Measurements from ENCODE around the gene HIPK3.

HIPK3 gene

DNA sequence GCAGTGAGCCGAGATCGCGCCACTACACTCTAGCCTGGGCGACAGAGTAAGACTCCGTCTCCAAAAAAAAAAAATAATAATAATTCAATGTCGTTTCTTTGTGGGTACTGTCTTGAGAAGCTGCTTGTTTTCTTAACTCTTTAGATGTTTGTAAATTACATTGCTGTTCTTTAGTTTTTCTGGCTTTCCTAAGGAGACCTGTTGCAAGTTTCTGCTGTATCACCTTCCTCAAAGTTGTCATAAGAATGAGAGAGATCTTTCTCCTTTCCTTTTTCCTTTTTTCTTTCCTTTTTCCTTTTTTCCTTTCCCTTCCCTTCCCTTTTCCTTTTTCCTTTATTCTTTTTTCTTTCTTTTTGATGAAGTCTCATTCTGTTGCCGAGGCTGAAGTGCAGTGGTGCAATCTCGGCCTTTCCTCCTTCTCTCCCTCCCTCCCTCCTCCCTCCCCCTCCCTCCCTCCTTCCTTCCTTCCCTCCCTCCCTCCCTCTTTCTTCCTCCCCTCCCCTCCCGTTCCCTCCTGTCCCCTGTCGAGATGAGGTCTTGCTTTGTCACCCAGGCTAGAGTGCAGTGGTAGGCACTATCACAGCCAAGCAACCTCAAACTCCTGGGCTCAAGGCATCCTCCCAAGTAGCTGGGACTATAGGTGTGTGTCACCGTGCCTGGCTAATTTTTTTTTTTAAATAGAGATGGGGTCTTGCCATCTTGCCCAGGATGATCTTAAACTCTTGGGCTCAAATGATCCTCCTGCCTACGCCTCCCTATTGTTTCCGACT is 15.3 kb downstream of the HIPK3 start:
- no peaks in the 10 kb centered on the region for H3K9me3 ChIP-seq (ENCODE audit: severe bottlenecking)
- H3K36me3 ChIP-seq (ENCODE audit: low read depth) = no peaks in the 10 kb centered on the region
- DNase-seq (ENCODE audit: low spot score) = no peak
- no peak overlapping the region for H3K27ac ChIP-seq (ENCODE audit: poor library complexity, severe bottlenecking)
- H3K4me3 ChIP-seq (ENCODE audit: severe bottlenecking) = no peak overlapping the region
- H3K4me1 ChIP-seq (ENCODE audit: insufficient read depth, poor library complexity, severe bottlenecking) = peaks cover 30% of the 10 kb centered on the region
- no peaks in the 10 kb centered on the region for H3K27me3 ChIP-seq (ENCODE audit: insufficient read depth, poor library complexity, severe bottlenecking)
- ATAC-seq (ENCODE audit: low read depth) = no peak
- no peak for TF ChIP-seq CTCF (IDR thresholded peaks at IDR 0.05; ENCODE audit: poor library complexity, severe bottlenecking)

- TF ChIP-seq CTCF (IDR thresholded peaks at IDR 0.05; ENCODE audit: poor library complexity, severe bottlenecking) = no peak
- Histone ChIP-seq H3K27me3 (ENCODE audit: insufficient read depth, poor library complexity, severe bottlenecking) (no peaks in the 10 kb centered on the region), H3K27ac (ENCODE audit: poor library complexity, severe bottlenecking) (no peak overlapping the region), H3K36me3 (ENCODE audit: low read depth) (no peaks in the 10 kb centered on the region), H3K4me3 (ENCODE audit: severe bottlenecking) (no peak overlapping the region), H3K4me1 (ENCODE audit: insufficient read depth, poor library complexity, severe bottlenecking) (peaks cover 28% of the 10 kb centered on the region), H3K9me3 (ENCODE audit: severe bottlenecking) (no peaks in the 10 kb centered on the region)
- DNase-seq (ENCODE audit: low spot score) = no peak
- no peak for ATAC-seq (ENCODE audit: low read depth)
Observed at GRCh38 chr11:33273656-33274055, 16.5 kb downstream of the HIPK3 start.

DNA sequence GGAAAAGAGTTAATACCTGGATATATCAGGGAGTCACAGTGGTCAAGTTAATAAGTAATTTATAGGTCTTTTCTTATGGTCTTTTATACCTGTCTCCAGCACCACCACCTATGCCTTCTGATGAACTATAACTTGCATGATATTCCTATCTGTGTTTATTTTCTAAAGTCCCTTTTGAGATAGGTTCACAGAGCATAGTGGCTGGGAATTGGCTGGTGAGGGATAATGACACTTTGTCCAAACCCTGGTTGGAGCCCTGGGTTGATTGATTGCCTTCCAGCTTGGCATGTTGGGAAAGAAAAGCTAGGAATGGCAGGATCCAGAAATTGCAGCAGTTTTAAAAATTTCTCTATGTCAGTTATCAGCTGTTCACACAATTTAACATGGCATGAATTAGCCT is 23.2 kb downstream of the HIPK3 start:
- ATAC-seq (ENCODE audit: low read depth) (no peak), DNase-seq (ENCODE audit: low spot score) (no peak)
- no peak overlapping the region for H3K27ac ChIP-seq (ENCODE audit: poor library complexity, severe bottlenecking)
- no peak overlapping the region for H3K4me3 ChIP-seq (ENCODE audit: severe bottlenecking)
- H3K4me1 ChIP-seq (ENCODE audit: insufficient read depth, poor library complexity, severe bottlenecking) = peaks cover 17% of the 10 kb centered on the region
- H3K27me3 ChIP-seq (ENCODE audit: insufficient read depth, poor library complexity, severe bottlenecking) = no peaks in the 10 kb centered on the region
- H3K36me3 ChIP-seq (ENCODE audit: low read depth) = peaks cover 4% of the 10 kb centered on the region; the same call in 1 of the 2 replicates
- H3K9me3 ChIP-seq (ENCODE audit: severe bottlenecking) = no peaks in the 10 kb centered on the region
- no peak for TF ChIP-seq CTCF (IDR thresholded peaks at IDR 0.05; ENCODE audit: poor library complexity, severe bottlenecking)

DNA sequence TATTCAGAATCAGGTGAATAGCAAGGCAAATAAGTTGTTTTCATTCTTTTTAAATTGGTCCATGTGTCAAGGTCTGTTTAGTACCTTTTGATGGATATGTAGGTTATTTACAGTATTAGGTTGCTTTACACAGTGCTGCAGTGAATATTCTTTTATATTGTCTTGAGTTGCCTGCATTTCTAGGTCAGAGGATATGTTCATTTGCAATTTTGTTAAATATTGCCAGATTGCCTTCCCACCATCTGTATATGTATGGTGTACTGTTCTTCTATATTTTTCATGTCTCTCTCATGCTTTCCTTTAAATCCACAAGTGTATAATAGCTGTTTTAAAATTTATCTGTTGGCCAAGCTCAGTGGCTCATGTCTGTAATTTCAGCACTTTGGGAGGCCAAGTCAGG is 24.6 kb downstream of the HIPK3 start:
- no peak overlapping the region for H3K27ac ChIP-seq (ENCODE audit: poor library complexity, severe bottlenecking)
- H3K36me3 ChIP-seq (ENCODE audit: low read depth) = peaks cover 4% of the 10 kb centered on the region
- ATAC-seq (ENCODE audit: low read depth) = no peak
- no peaks in the 10 kb centered on the region for H3K9me3 ChIP-seq (ENCODE audit: severe bottlenecking)
- H3K4me1 ChIP-seq (ENCODE audit: insufficient read depth, poor library complexity, severe bottlenecking) = peaks cover 3% of the 10 kb centered on the region
- H3K27me3 ChIP-seq (ENCODE audit: insufficient read depth, poor library complexity, severe bottlenecking) = no peaks in the 10 kb centered on the region
- H3K4me3 ChIP-seq (ENCODE audit: severe bottlenecking) = no peak overlapping the region
- no peak for DNase-seq (ENCODE audit: low spot score)
- no peak for TF ChIP-seq CTCF (IDR thresholded peaks at IDR 0.05; ENCODE audit: poor library complexity, severe bottlenecking)

DNA sequence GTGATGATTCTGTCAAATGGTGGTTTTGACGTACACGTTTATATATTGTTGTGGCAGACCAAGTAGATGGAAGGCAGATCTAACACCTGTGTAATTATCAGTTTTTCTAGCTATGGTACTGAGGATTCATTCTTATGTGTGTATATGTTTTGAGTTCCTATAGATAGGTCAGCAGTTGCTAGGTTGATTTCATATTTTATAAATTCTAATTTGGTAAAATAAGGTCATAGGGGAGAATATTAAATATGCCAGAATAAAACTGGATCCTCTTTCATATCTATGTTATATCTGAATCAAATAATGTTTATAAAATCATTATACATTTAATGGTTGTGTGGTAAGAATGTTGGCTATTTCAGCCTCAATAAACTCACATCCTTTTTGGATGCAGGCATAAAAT is 27.6 kb downstream of the HIPK3 start:
- no peaks in the 10 kb centered on the region for H3K4me1 ChIP-seq (ENCODE audit: insufficient read depth, poor library complexity, severe bottlenecking)
- H3K36me3 ChIP-seq (ENCODE audit: low read depth) = peaks cover 19% of the 10 kb centered on the region
- TF ChIP-seq CTCF (IDR thresholded peaks at IDR 0.05; ENCODE audit: poor library complexity, severe bottlenecking) = no peak
- no peak overlapping the region for H3K4me3 ChIP-seq (ENCODE audit: severe bottlenecking)
- DNase-seq (ENCODE audit: low spot score) = no peak
- H3K27ac ChIP-seq (ENCODE audit: poor library complexity, severe bottlenecking) = no peak overlapping the region
- H3K9me3 ChIP-seq (ENCODE audit: severe bottlenecking) = no peaks in the 10 kb centered on the region
- ATAC-seq (ENCODE audit: low read depth) = no peak
- no peaks in the 10 kb centered on the region for H3K27me3 ChIP-seq (ENCODE audit: insufficient read depth, poor library complexity, severe bottlenecking)

Data from RWPE2 (cell line).